G401.6 (cell line): ENCODE results near the gene IRS1.

Experiments used
- FAIRE-seq: peaks from 2 replicates; lab custom pipeline; 2012; peaks lifted over from hg19 to GRCh38; lab: Jason Lieb, UNC

IRS1 gene

GRCh38 chr2:226758921-226759640 lies 40.5 kb downstream of the IRS1 start:
- no peak for FAIRE-seq

DNA sequence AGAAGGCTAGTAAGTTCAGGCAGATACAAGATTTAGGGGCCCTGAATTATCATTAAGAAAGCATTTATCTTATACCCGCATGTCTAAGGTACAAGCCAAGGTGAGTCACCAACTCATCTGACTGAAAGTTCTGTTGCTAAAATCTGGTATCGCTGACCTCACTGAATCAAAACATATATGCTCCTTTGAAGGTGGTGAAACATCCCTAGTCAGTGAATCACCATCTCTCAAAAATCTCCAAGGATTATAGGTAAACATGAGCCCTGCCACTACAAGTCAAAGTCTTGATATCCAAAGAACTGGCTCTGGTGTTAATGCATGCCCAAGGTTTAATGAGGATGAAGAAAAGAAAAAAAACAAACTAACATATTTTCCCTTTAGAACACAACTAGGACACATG lies 43.5 kb downstream of the IRS1 start:
- FAIRE-seq = no peak

GRCh38 chr2:226755631-226756030 lies 44.0 kb downstream of the IRS1 start:
- no peak for FAIRE-seq

DNA sequence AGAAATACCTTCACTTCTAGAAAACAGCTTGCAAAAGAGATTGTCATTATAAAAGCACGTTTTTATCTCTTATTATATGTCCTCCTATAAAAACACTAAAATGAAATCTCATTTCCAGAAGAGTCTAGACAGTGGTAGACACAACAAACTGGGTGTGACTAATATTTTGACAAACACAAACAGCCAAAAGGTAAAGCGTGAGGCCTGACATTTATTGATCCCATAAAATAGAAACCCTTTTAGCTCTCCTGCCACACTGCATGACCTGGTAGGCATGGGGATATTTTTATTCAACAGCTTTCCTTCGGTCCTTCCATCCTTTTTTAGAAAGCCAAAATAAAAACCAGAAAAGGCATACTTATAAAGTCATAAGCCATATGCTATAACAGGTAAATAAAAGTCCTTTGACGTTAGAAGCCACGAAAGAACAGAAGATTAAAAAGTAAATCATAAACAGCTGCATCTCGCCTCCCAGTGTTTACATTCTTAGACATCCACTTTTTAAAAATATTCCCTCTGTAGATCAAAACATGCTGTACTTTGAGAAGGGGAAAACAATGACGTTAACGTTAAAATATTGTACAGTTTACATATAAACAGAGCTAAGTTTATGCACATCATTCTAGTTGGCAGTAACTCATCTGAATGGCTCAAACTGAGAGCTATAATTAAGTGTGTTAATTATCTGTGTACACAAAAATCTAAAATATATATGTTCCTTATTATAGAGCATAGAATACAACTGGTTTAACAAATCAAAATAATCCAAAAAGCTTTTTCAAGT lies 44.6 kb downstream of the IRS1 start:
- FAIRE-seq = no peak

DNA sequence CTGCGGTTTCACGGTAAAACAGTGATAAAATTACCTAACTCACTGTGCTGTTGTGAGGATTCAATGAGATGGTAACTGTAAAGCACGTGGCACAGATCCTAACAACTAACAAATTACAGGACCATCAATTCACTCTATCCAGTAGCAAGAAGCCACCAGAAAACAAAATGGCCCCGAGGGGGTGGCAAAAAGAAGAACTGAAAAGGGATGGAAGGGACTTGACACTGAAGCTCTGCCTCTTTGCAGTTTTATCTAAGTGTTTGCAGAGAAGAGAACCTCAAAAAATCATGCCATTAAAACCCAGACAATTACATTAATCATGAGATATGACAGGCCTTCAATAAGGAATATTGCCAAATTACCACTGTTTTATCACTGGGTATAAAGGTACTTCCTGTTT lies 46.7 kb downstream of the IRS1 start:
- no peak for FAIRE-seq

GRCh38 chr2:226747288-226747687 lies 52.3 kb downstream of the IRS1 start:
- no peak for FAIRE-seq

DNA sequence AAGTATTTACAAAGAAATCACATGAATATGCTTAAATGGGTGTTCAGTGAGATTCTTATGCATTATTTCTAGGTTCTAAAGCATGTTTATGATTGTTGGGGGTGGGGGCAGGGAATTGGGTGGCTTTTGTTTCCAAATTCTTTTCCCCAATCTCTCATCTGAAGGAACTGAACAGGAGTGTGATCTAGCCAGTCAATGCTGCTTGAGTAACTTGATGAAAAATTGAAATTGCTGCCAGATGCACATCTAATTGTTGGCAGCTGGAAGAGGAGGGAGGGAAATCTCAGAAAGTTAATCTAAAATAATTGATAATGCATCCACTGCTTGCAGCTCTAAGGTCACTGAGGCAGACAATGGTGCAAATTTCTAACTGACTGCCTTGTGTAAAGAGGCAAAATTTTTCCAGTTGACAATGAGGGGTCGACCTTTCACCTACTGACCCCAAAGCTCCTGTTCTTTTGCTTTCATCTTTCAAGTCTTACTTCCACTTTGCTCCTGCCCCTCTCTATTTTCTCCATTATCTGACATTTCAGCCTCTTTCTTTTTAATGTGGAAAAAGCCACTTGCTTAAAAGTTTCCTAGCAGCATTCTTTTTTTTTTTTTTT lies 53.3 kb downstream of the IRS1 start:
- FAIRE-seq = no peak

GRCh38 chr2:226743915-226744314 lies 55.7 kb downstream of the IRS1 start:
- no peak for FAIRE-seq

- FAIRE-seq = no peak
Observed at GRCh38 chr2:226742347-226742746, 57.3 kb downstream of the IRS1 start.

GRCh38 chr2:226740039-226740648 lies 59.5 kb downstream of the IRS1 start:
- FAIRE-seq = no peak

DNA sequence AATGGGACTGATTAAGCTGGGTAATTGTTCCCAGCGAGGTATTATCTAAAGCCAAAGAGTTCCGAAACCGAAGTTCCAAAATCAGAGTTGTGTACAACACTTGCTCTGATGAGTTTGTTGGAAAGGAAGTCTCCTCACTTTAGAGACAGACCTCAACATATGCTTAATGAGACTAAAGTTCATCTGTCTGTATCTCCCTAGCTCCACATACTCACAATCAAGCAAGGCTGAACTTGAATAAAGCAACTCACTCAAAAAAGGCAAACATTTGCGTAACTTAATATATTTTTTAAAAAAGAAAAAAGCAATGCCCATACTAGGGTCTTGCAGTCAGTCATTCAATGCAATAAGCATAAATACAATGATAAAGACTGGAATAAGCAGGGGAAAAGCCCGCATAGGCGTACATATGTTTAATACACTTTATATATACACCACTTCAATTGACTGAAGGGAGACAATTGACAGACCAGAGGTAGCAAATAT lies 60.0 kb downstream of the IRS1 start:
- no peak for FAIRE-seq

- FAIRE-seq = no peak
Observed at GRCh38 chr2:226738821-226739544, 60.6 kb downstream of the IRS1 start.

DNA sequence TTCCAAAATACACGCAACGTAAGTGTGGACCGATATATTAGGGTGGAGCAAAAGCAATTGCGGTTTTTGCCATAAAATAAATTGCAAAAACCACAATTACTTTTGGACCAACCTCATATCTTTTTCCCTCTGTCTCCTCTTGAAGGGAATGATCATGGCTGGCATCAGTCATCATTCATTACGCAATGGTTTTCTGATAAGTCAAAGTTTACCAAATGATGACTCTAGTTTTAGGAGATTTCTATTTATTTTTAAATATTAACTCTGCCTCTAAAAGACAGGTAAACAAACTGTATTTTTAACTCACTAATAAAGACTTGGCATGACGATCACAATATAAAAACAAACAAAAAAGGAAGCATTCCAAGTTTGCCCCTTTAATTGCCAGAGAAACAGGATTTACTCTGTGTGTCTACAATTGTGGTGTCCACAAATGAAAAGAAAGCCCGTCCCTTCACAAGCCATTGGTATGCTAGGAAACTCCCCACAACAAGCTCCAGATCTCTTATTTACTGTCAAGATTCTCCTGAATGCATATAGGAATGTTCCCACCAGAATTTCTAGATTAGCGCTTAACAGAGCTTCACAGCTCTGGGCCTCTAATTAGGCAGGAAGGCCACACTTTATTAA lies 61.3 kb downstream of the IRS1 start:
- FAIRE-seq = no peak

GRCh38 chr2:226736382-226736781 lies 63.2 kb downstream of the IRS1 start:
- FAIRE-seq = no peak

- no peak for FAIRE-seq
Observed at GRCh38 chr2:226733927-226734564, 65.6 kb downstream of the IRS1 start.

DNA sequence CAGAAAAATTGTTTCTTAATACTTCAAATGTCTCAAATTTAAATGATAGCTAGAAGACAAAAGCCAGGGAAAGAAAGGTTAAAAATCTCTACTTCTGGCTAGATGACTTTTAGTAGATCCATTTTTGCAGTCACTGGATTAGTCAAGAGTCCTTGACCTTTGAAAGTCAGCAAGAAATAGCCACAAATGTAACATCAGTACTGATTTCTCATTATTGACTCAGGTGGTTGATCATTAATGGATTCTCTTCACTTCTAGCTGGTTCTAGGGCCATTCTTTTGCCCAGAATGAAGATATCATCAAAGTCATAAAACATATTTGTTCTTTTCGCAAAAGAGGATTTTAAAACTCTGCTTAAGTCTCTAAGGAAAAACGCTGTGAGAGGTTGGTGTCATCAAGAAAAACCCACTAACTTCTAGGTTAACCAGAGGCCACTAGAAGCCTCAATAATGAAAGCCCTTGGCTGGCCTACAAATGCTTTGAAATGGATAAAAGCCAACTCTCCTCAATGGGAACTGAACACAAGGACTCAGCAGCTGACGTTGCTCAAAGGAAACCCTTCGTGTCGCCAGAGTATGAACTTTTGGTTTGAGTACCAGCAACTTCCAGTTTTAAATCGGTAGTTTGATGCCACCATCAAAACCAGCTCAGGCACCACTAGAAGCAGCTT lies 66.3 kb downstream of the IRS1 start:
- FAIRE-seq = peak; percentile 8

DNA sequence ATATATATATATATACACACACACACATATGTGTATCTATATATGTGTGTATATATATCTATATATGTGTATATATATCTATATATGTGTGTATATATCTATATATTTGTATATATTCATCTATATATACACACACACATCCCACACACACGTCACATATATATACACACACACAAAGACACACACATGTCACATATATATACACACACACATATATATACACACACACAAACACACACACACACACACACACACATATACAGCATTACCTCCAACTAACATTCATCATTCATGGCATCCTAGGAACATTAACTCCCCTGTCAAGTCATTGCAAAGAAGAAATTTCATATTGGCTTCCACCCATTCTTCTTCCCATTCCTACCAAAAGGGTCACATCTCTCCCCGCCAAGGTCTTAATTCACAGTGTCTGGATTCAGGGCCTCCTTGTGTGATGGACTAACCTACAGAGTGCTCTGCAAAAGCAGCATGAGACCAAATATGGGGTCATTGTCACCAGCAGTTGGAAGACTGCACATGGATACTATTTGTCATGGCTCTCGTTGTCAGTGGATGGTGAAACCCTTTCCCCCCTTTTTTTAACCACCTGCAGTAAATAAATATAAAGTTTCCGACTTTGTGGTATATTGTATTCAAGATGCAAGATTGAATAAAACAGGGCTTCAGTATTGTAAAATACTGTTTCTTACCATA lies 67.0 kb downstream of the IRS1 start:
- no peak for FAIRE-seq

GRCh38 chr2:226730481-226730880 lies 69.1 kb downstream of the IRS1 start:
- no peak for FAIRE-seq

DNA sequence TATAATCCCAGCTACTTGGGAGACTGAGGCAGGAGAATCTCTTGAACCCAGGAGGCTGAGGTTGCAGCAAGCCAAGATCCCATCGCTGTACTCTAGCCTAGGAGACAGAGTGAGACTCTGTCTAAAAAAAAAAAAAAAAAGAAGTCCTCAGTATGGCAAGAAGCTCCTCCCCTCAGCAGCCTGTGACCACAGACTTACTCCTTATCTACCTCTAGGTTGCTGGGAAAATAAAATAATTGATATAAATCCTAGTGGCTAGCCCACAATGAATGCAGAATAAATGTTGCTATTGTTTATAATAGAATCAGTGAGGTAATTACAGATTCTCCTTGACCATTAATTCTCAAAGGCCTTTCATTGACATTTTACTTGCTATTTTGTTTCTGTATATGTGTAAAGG lies 70.6 kb downstream of the IRS1 start:
- no peak for FAIRE-seq

DNA sequence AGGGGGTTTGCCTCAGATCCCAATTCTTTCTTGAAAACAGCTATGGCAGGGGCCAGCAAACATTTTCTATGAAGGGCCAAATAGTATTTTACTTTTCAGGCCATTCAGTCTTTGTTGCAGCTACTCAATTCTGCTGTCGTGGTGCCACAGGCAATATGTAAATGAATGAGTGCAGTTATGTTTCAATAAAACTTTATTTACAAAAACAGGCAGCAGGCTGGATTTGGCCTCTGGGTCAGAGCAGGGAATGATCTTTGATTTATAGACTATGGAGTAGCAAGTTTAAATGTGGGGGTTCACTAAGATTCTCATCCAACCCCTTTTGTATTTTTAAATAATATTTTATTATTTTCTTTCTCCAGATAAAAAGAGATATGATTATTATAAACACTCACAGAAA lies 72.4 kb downstream of the IRS1 start:
- FAIRE-seq = no peak
